Endodermal cell (in vitro differentiated cells): ENCODE data around the gene VPS13D. TPM values are rescaled to one million over a fixed set of nuclear protein-coding genes. Genes with fewer than 3 reads are reported as not detected.

Experiments
- DNase-seq: peaks from one replicate; pipeline ENCODE4 v3.0.0-alpha.2; 2017
- H3K27ac ChIP-seq: 2 replicates; pipeline ENCODE4 v1.5.1; 2013; ENCODE audit warnings: mild to moderate bottlenecking, low read depth, low read length, moderate library complexity
- H3K27me3 ChIP-seq: 2 replicates; pipeline ENCODE4 v1.6.1; 2013; ENCODE audit warnings: mild to moderate bottlenecking, low read length, moderate library complexity; ENCODE audit not compliant: insufficient read depth, control insufficient read depth, poor library complexity, severe bottlenecking
- H3K36me3 ChIP-seq: 2 replicates; pipeline ENCODE4 v1.7.0; 2013; ENCODE audit warnings: mild to moderate bottlenecking, low read length, moderate library complexity; ENCODE audit not compliant: control insufficient read depth, insufficient read depth
- H3K4me1 ChIP-seq: one replicate; pipeline ENCODE4 v1.7.0; 2013; ENCODE audit warnings: low read length; ENCODE audit not compliant: control insufficient read depth, insufficient read depth
- H3K4me3 ChIP-seq: 2 replicates; pipeline ENCODE4 v1.5.1; 2013; ENCODE audit warnings: mild to moderate bottlenecking, low read length, moderate library complexity
- H3K9ac ChIP-seq: 2 replicates; pipeline ENCODE4 v1.6.1; 2013; ENCODE audit warnings: mild to moderate bottlenecking, low read length, moderate library complexity; ENCODE audit not compliant: poor library complexity, severe bottlenecking; ENCODE audit errors: extremely low read depth
- H3K9me3 ChIP-seq: 2 replicates; pipeline ENCODE4 v1.6.1; 2013; ENCODE audit warnings: mild to moderate bottlenecking, low read length, moderate library complexity; ENCODE audit not compliant: control insufficient read depth
- H3K27ac Mint-ChIP-seq: 2 replicates; pipeline ENCODE4 v1.8.0; 2020; ENCODE audit warnings: mixed read lengths
- H3K27me3 Mint-ChIP-seq: 2 replicates; pipeline ENCODE4 v1.8.0; 2021; ENCODE audit warnings: mild to moderate bottlenecking, mixed read lengths; ENCODE audit not compliant: insufficient read depth
- H3K36me3 Mint-ChIP-seq: 2 replicates; pipeline ENCODE4 v1.8.0; 2020; ENCODE audit warnings: low read depth, mixed read lengths
- H3K4me1 Mint-ChIP-seq: 2 replicates; pipeline ENCODE4 v1.8.0; 2020; ENCODE audit warnings: mixed read lengths
- H3K4me3 Mint-ChIP-seq: 2 replicates; pipeline ENCODE4 v1.8.0; 2020; ENCODE audit warnings: mild to moderate bottlenecking, moderate library complexity, mixed read lengths
- H3K9me3 Mint-ChIP-seq: 2 replicates; pipeline ENCODE4 v1.8.0; 2020; ENCODE audit warnings: mild to moderate bottlenecking, mixed read lengths
- WGBS, 2 experiments: methylation state at CpG; one replicate each; pipeline versions ENCODE4 v1.1.5 to v1.1.7; 2013; ENCODE audit warnings: missing lambda C conversion rate in 2 of 2, mixed read lengths in 1 of 2; ENCODE audit not compliant: insufficient coverage in 1 of 2, insufficient read length in 1 of 2; 5-methylcytosine and 5-hydroxymethylcytosine counted together
- total RNA-seq, 2 donors: library from RNA; stranded (reverse); fragmentation: NEBNext Ultra II Directional in 1 of 2; extraction: Animal tissue kit (Norgen Biotek cat#: 25700) in 1 of 2; gene quantifications; 2 replicates in 1 of 2; 3 replicates in 1 of 2; pipeline ENCODE4 v1.2.1, GENCODE V29; 2021
- TF ChIP-seq, protein P1 (sequence below): fragments of 200-600 bp; sonication (generic); conservative IDR thresholded peaks from 2 replicates; pipeline ENCODE4 v1.5.0; 2021; ENCODE audit warnings: antibody characterized with exemption, mild to moderate bottlenecking

VPS13D gene
- total RNA-seq, 2 donors from 2014 or later = 32.5 to 36.7 TPM

GRCh38 chr1:12398479-12398878 lies 168.6 kb downstream of the VPS13D start:
- H3K36me3 ChIP-seq = peaks cover 14% of the 10 kb centered on the region
- TF ChIP-seq, protein P1, sequence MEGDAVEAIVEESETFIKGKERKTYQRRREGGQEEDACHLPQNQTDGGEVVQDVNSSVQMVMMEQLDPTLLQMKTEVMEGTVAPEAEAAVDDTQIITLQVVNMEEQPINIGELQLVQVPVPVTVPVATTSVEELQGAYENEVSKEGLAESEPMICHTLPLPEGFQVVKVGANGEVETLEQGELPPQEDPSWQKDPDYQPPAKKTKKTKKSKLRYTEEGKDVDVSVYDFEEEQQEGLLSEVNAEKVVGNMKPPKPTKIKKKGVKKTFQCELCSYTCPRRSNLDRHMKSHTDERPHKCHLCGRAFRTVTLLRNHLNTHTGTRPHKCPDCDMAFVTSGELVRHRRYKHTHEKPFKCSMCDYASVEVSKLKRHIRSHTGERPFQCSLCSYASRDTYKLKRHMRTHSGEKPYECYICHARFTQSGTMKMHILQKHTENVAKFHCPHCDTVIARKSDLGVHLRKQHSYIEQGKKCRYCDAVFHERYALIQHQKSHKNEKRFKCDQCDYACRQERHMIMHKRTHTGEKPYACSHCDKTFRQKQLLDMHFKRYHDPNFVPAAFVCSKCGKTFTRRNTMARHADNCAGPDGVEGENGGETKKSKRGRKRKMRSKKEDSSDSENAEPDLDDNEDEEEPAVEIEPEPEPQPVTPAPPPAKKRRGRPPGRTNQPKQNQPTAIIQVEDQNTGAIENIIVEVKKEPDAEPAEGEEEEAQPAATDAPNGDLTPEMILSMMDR = no peak
- Mint-ChIP-seq H3K4me3 (no peak overlapping the region), H3K36me3 (peaks cover 8% of the 10 kb centered on the region), H3K27me3 (no peaks in the 10 kb centered on the region), H3K27ac (no peak overlapping the region), H3K9me3 (no peaks in the 10 kb centered on the region), H3K4me1 (peaks cover 34% of the 10 kb centered on the region)
- no peaks in the 10 kb centered on the region for H3K9me3 ChIP-seq
- no peaks in the 10 kb centered on the region for H3K27me3 ChIP-seq
- no peak overlapping the region for H3K9ac ChIP-seq
- 93 to 95% methylated on average over 5 to 6 of the region's 6 CpGs for WGBS, 2 experiments
- no peak for DNase-seq
- H3K27ac ChIP-seq = no peak overlapping the region
- no peak overlapping the region for H3K4me3 ChIP-seq
- H3K4me1 ChIP-seq = peaks cover 8% of the 10 kb centered on the region

- Histone ChIP-seq H3K9me3 (no peaks in the 10 kb centered on the region), H3K27ac (no peak overlapping the region), H3K4me3 (no peak overlapping the region), H3K27me3 (no peaks in the 10 kb centered on the region), H3K9ac (no peak overlapping the region), H3K4me1 (peaks cover 12% of the 10 kb centered on the region), H3K36me3 (peaks cover 27% of the 10 kb centered on the region)
- H3K27me3 Mint-ChIP-seq = no peaks in the 10 kb centered on the region
- H3K4me3 Mint-ChIP-seq = no peak overlapping the region
- H3K36me3 Mint-ChIP-seq = peaks cover 24% of the 10 kb centered on the region
- DNase-seq = no peak
- peaks cover 45% of the 10 kb centered on the region for H3K4me1 Mint-ChIP-seq
- TF ChIP-seq, protein P1 = no peak
- no peaks in the 10 kb centered on the region for H3K9me3 Mint-ChIP-seq
- H3K27ac Mint-ChIP-seq = no peak overlapping the region
- WGBS, 2 experiments = 96% methylated on average over 8 to 10 of the region's 10 CpGs
Observed at GRCh38 chr1:12400027-12400693, 170.3 kb downstream of the VPS13D start.

GRCh38 chr1:12402159-12402673 lies 172.4 kb downstream of the VPS13D start:
- Histone ChIP-seq H3K9me3 (no peaks in the 10 kb centered on the region), H3K36me3 (peaks cover 31% of the 10 kb centered on the region), H3K4me3 (no peak overlapping the region), H3K4me1 (peaks cover 8% of the 10 kb centered on the region), H3K27ac (peak overlapping the region; percentile 2), H3K9ac (no peak overlapping the region), H3K27me3 (no peaks in the 10 kb centered on the region)
- H3K36me3 Mint-ChIP-seq = peaks cover 28% of the 10 kb centered on the region
- peaks cover 53% of the 10 kb centered on the region for H3K4me1 Mint-ChIP-seq
- no peaks in the 10 kb centered on the region for H3K27me3 Mint-ChIP-seq
- no peaks in the 10 kb centered on the region for H3K9me3 Mint-ChIP-seq
- no peak overlapping the region for H3K27ac Mint-ChIP-seq
- TF ChIP-seq, protein P1 = no peak
- 86 to 90% methylated on average over 2 to 3 of the region's 3 CpGs for WGBS, 2 experiments
- DNase-seq = no peak
- H3K4me3 Mint-ChIP-seq = no peak overlapping the region
